Neural cell (in vitro differentiated cells): Measurements from ENCODE around the gene CNTN4. TPM values are rescaled to one million over a fixed set of nuclear protein-coding genes. Genes with fewer than 3 reads are reported as not detected.

Experiments
- H2AFZ ChIP-seq: fragments of 200-600, 300-800 bp; sonication (generic), shearing (Covaris generic); 2 replicates; pipeline ENCODE4 v1.6.0; 2014; ENCODE audit warnings: low read depth, mild to moderate bottlenecking, antibody characterized with exemption, low read length, moderate library complexity
- H3F3A ChIP-seq: fragments of 200-600 bp; shearing (Covaris generic); 2 replicates; pipeline ENCODE4 v1.6.1; 2016; ENCODE audit warnings: mild to moderate bottlenecking, moderate library complexity, mixed read lengths, antibody characterized with exemption, low read length; ENCODE audit not compliant: insufficient read depth, poor library complexity, severe bottlenecking
- H3K27ac ChIP-seq: fragments of 200-600, 300-800 bp; sonication (generic), shearing (Covaris generic); 2 replicates; pipeline ENCODE4 v1.5.1; 2014; ENCODE audit warnings: mild to moderate bottlenecking, low read length, moderate library complexity
- H3K27me3 ChIP-seq: fragments of 300-800, 200-600 bp; sonication (generic), shearing (Covaris generic); 2 replicates; pipeline ENCODE4 v1.6.0; 2014; ENCODE audit warnings: mild to moderate bottlenecking, low read depth, low read length, moderate library complexity; ENCODE audit not compliant: insufficient read depth
- H3K36me3 ChIP-seq: fragments of 300-800, 200-600 bp; sonication (generic), shearing (Covaris generic); 2 replicates; pipeline ENCODE4 v1.5.1; 2014; ENCODE audit warnings: mild to moderate bottlenecking, antibody characterized with exemption, low read length, moderate library complexity; ENCODE audit not compliant: insufficient read depth
- H3K4me2 ChIP-seq: fragments of 300-800, 200-600 bp; sonication (generic), shearing (Covaris generic); 2 replicates; pipeline ENCODE4 v1.6.0; 2014; ENCODE audit warnings: mild to moderate bottlenecking, low read length
- H3K4me3 ChIP-seq: fragments of 300-800, 200-600 bp; sonication (generic), shearing (Covaris generic); 2 replicates; pipeline ENCODE4 v1.5.1; 2014; ENCODE audit warnings: mild to moderate bottlenecking, low read length, moderate library complexity
- H3K79me2 ChIP-seq: fragments of 200-600 bp; shearing (Covaris generic); replicated peaks from 2 replicates; pipeline ENCODE4 v1.6.0; 2014; ENCODE audit warnings: mild to moderate bottlenecking, low read length, moderate library complexity; ENCODE audit not compliant: insufficient read depth
- H3K9ac ChIP-seq: fragments of 300-800, 200-600 bp; sonication (generic), shearing (Covaris generic); 2 replicates; pipeline ENCODE4 v1.6.1; 2016; ENCODE audit warnings: mild to moderate bottlenecking, low read length, mixed read lengths
- H3K9me2 ChIP-seq: fragments of 200-600 bp; shearing (Covaris generic); 2 replicates; pipeline ENCODE4 v1.6.1; 2016; ENCODE audit warnings: mild to moderate bottlenecking, low read length, mixed read lengths; ENCODE audit not compliant: insufficient read depth
- H3K9me3 ChIP-seq: fragments of 200-600, 300-800 bp; sonication (generic), shearing (Covaris generic); 2 replicates; pipeline ENCODE4 v1.6.1; 2016; ENCODE audit warnings: mild to moderate bottlenecking, mixed run types, low read length, moderate library complexity, mixed read lengths
- H4K20me1 ChIP-seq: fragments of 200-600 bp; shearing (Covaris generic); 2 replicates; pipeline ENCODE4 v1.6.1; 2016; ENCODE audit warnings: mild to moderate bottlenecking, mixed run types; ENCODE audit not compliant: insufficient read depth
- EP300 ChIP-seq: fragments of 450-650 bp; conservative IDR thresholded peaks from 2 replicates; pipeline ENCODE4 v1.6.1; 2014; ENCODE audit warnings: antibody characterized with exemption, mild to moderate bottlenecking, moderate library complexity; ENCODE audit not compliant: poor library complexity, severe bottlenecking
- EZH2 ChIP-seq: fragments of 200-600, 300-800 bp; shearing (Covaris generic), sonication (generic); IDR thresholded peaks from 2 replicates; pipeline ENCODE4 v1.6.1; 2014; ENCODE audit warnings: antibody characterized with exemption, low read length, borderline replicate concordance, mild to moderate bottlenecking; ENCODE audit not compliant: insufficient read depth, poor library complexity, severe bottlenecking
- MXI1 ChIP-seq: fragments of 450-650 bp; conservative IDR thresholded peaks from 2 replicates; pipeline ENCODE4 v1.6.1; 2014; ENCODE audit warnings: antibody characterized with exemption, mild to moderate bottlenecking; ENCODE audit not compliant: poor library complexity, severe bottlenecking
- POLR2AphosphoS5 ChIP-seq: IDR thresholded peaks from 2 replicates; pipeline ENCODE4 v1.6.1; 2012
- RAD21 ChIP-seq: fragments of 450-650 bp; conservative IDR thresholded peaks from 2 replicates; pipeline ENCODE4 v1.6.1; 2014; ENCODE audit warnings: antibody characterized with exemption, mild to moderate bottlenecking, moderate library complexity
- REST ChIP-seq: IDR thresholded peaks from 2 replicates; pipeline ENCODE4 v1.6.1; 2012; ENCODE audit warnings: borderline replicate concordance
- SMC3 ChIP-seq: fragments of 450-650 bp; conservative IDR thresholded peaks from 2 replicates; pipeline ENCODE4 v1.6.1; 2014; ENCODE audit warnings: antibody characterized with exemption, mild to moderate bottlenecking, moderate library complexity; ENCODE audit not compliant: poor library complexity
- TAF1 ChIP-seq: IDR thresholded peaks from 2 replicates; pipeline ENCODE4 v1.6.1; 2012; ENCODE audit warnings: low read depth
- polyA plus RNA-seq: library from polyadenylated mRNA; depleted of rRNA; stranded (reverse); fragments of >200 nt; gene quantifications from 2 replicates; pipeline ENCODE4 v1.2.3, GENCODE V29; 2014
- TF ChIP-seq, protein P1 (sequence below): fragments of 450-650 bp; IDR thresholded peaks from 2 replicates; pipeline ENCODE4 v1.5.1; 2014; ENCODE audit warnings: antibody characterized with exemption, mild to moderate bottlenecking, moderate library complexity; ENCODE audit not compliant: poor library complexity, severe bottlenecking

Gene CNTN4
- polyA plus RNA-seq, 1 donor from 2014 or later = 10.6 TPM

- H2AFZ ChIP-seq = no peak overlapping the region
- H3K27ac ChIP-seq = no peak overlapping the region
- no peaks in the 10 kb centered on the region for H3K9me2 ChIP-seq
- H3K36me3 ChIP-seq = no peaks in the 10 kb centered on the region
- H3K4me2 ChIP-seq = no peak overlapping the region
- H3K9me3 ChIP-seq = no peaks in the 10 kb centered on the region
- no peak overlapping the region for H3K4me3 ChIP-seq
- no peaks in the 10 kb centered on the region for H3F3A ChIP-seq
- no peak overlapping the region for H3K9ac ChIP-seq
- H3K79me2 ChIP-seq = no peaks in the 10 kb centered on the region
- TF ChIP-seq EP300 = no peak
- TF ChIP-seq, protein P1, sequence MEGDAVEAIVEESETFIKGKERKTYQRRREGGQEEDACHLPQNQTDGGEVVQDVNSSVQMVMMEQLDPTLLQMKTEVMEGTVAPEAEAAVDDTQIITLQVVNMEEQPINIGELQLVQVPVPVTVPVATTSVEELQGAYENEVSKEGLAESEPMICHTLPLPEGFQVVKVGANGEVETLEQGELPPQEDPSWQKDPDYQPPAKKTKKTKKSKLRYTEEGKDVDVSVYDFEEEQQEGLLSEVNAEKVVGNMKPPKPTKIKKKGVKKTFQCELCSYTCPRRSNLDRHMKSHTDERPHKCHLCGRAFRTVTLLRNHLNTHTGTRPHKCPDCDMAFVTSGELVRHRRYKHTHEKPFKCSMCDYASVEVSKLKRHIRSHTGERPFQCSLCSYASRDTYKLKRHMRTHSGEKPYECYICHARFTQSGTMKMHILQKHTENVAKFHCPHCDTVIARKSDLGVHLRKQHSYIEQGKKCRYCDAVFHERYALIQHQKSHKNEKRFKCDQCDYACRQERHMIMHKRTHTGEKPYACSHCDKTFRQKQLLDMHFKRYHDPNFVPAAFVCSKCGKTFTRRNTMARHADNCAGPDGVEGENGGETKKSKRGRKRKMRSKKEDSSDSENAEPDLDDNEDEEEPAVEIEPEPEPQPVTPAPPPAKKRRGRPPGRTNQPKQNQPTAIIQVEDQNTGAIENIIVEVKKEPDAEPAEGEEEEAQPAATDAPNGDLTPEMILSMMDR = no peak
- no peak for TF ChIP-seq POLR2AphosphoS5
- no peak for TF ChIP-seq TAF1
- no peak for TF ChIP-seq SMC3
- TF ChIP-seq EZH2 = no peak
- no peak for TF ChIP-seq MXI1
- no peak for TF ChIP-seq REST
- no peak for TF ChIP-seq RAD21
- H3K27me3 ChIP-seq = no peaks in the 10 kb centered on the region
- no peaks in the 10 kb centered on the region for H4K20me1 ChIP-seq
Measured at GRCh38 chr3:3071136-3071535, 972.5 kb downstream of the CNTN4 start.

- no peak for TF ChIP-seq POLR2AphosphoS5
- TF ChIP-seq, protein P1 = no peak
- TF ChIP-seq REST = no peak
- no peak for TF ChIP-seq SMC3
- H3K9me2 ChIP-seq = no peaks in the 10 kb centered on the region
Measured at GRCh38 chr3:3074551-3075257, 976.0 kb downstream of the CNTN4 start.

More at GRCh38 chr3:3074551-3075257, 976.0 kb downstream of the CNTN4 start:
- Histone ChIP-seq H3K9ac (no peak overlapping the region), H3K36me3 (no peaks in the 10 kb centered on the region), H3K4me3 (no peak overlapping the region), H4K20me1 (no peaks in the 10 kb centered on the region), H3F3A (no peaks in the 10 kb centered on the region), H3K4me2 (no peak overlapping the region), H2AFZ (no peak overlapping the region), H3K9me3 (no peaks in the 10 kb centered on the region), H3K27me3 (no peaks in the 10 kb centered on the region), H3K79me2 (no peaks in the 10 kb centered on the region), H3K27ac (no peak overlapping the region)
